HG03108 (cell line): ENCODE data around the gene KANK2.

Experiments used
- ATAC-seq: cut with Tn5 transposase; IDR thresholded peaks from one replicate; pipeline ENCODE4 v1.9.1; 2021; ENCODE audit warnings: moderate library complexity; ENCODE audit not compliant: unreplicated experiment

The KANK2 gene

GRCh38 chr19:11226716-11227166 lies 29.4 kb upstream of the KANK2 start:
- no peak for ATAC-seq

DNA sequence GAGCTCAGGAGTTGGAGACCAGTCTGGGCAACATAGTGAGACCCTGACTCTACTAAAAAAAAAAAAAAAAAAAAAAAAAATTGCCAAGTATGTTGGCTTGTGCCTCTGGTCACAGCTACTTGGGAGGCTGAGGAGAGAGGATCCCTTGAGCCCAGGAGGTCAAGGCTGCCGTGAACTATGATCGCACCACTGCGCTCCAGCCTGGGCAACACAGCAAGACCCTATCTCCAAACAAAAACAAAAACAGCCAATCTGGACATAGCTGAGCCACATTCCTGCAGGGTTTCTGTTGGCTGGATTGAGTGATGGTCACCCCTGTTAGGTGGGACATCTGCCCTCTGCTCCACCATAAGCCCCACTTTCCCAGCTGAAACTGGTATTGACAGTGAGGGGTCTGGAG lies 28.5 kb upstream of the KANK2 start:
- ATAC-seq: no peak

DNA sequence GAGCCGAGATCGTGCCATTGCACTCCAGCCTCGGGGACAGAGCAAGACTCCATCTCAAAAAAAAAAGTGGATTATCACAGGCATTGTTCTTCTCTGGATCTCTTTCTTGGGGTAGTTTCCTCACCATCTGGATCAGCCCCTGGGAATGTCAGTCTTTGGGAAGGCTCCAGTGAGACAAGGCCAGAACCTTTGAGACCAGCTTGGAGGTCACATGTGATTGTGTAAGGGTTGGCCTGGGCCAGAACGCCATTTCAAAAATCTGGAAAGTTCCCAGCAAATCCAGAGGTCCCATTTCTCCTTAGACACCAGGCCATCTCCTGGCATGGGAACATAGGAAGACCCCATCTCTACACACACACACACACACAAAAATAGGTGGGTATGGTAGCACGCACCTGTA lies 27.8 kb upstream of the KANK2 start:
- ATAC-seq: no peak

DNA sequence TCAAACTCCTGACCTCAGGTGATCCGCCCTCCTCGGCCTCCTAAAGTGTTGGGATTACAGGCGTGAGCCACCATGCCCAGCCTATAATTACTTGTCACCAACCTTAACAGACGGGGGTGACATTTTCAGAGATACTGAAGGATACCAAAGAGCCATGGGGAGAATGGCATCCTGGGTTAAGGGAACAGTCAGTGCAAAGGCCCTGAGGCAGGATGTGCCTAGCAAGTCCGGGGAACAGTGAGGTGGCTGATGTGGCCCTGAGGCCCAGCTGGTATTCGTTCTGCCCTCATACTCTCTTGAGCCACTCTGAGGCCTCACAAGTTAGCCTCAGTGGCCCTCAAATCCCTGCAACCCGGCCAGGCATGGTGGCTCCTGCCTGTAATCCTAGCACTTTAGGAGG lies 27.1 kb upstream of the KANK2 start:
- ATAC-seq: no peak

GRCh38 chr19:11223200-11223599 lies 25.9 kb upstream of the KANK2 start:
- ATAC-seq: no peak

DNA sequence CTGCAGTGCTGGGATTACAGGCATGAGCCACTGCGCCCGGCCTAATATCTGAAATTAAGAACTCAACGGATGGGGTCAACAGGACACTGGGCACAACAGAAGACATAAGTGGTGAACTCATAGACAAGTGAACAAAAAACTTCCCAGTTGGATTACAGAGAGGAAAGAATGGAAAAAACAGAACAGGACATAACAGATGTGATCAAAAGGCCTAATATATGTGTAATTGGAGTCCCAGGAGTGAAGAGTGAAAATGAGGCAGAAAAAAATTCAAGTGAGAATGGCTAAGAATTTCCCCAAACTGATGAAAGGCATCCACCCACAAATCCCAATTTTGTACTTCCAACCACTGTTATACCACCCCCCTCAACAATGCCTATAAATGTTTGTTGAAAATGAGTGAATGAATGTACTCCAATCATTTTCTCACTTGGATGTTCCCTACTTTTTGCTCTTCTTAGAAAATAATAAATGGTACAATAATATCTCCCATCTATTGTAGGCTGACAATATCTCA lies 23.8 kb upstream of the KANK2 start:
- no peak for ATAC-seq

DNA sequence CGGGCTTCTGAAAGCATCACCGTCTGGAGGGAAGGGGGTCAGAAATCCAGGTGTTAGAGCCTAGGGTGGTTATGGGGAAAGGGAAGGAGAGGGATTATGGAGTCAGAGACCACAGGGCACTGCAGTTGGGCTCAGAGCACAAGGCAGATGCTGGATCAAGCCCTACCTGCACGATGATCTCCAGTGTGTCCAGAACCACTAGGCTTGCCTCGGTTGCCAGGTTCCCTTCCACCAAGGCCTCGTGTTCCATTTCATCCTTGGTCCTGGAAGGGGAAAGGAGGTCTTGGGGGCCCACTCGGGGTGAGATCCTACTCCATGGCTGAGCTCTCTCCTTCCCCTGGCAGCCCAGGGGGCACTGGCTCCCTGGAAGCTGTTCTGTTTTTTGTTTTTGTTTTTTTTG lies 17.0 kb upstream of the KANK2 start:
- no peak for ATAC-seq

DNA sequence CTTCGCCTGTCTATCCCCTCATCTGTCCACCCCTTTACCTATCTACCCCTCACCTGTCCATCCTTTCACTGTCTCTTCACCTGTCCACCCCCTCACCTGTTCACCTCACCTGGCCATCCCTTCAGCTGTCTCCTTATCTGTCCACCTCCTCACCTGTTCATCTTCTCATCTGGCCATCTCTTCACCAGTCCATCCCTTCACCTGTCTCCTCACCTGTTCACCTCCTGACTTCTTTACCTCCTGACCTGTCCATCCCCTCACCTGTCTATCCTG lies 13.2 kb upstream of the KANK2 start:
- no peak for ATAC-seq

- ATAC-seq: no peak
Measured at GRCh38 chr19:11209839-11210655, 12.7 kb upstream of the KANK2 start.

GRCh38 chr19:11208561-11209471 lies 11.5 kb upstream of the KANK2 start:
- no peak for ATAC-seq

- ATAC-seq: no peak
Measured at GRCh38 chr19:11205939-11206570, 8.7 kb upstream of the KANK2 start.

GRCh38 chr19:11204943-11205349 lies 7.6 kb upstream of the KANK2 start:
- ATAC-seq: no peak

DNA sequence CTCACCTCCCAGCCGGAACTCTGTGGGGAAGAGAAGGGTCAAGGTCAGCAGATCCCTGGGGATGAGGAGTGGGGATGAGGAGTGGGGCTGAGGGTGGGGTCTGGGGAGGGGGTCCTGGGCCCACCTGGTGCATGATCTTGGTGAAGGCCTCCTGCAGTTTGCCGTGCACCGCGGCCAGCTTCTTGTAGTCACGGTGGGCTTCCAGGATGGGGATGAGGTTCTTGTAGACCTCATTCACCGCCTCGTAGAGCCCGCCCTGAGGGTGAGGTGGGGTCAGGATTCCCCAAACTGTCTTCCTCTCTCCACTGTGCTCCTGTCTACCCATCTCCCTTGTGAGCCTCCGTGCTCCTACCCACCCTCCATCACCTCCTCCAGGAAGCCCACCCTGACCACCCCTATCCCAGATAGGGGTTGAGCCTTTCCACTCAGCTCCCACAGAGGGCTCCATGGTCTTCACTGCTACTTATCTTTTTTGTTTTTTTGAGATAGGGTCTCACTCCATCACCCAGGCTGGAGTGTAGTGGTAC lies 6.8 kb upstream of the KANK2 start:
- ATAC-seq: no peak

DNA sequence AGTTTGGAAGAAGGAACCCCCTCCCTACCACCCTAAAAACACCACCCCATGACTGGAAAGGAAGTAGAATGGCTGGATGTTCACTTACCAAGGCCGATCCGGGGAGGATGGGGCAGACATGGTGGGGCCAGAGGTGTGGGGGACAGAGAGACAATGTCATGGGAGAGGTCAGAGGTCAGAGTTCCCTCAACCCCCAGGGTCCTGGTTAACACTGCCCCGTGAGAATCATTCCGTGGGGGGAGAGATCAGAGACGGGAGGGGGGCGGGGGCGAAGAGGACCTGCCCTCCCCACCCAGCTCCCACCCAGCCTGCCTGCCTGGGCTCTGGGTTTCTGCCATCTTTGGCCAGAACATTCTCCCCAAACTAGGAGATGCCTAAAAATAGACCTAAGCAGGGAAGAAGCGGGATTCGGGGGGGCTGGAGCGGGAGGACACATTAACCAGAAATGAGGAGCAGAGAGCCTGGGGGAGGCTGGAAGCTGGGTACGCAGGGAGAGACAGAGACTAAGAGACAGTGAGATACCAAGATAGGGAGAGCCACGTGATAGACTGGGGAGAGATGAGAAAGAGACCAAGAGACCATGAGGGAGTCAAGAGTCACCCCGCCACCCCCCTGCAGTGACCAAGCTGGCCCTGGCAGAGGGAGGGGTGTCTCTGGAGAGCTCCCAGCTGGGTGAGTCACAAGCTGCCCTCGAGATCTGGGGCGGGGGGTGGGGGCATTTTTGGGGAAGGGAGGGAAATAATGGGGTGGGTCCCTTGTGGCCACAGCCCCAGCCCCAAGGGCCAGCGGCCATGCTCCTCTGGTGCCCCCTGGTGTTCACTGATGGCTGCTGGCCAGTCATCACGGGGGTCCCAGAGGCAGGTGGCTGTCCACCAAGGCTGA lies 6.1 kb upstream of the KANK2 start:
- no peak for ATAC-seq

- no peak for ATAC-seq
Measured at GRCh38 chr19:11202488-11203193, 5.3 kb upstream of the KANK2 start.

- ATAC-seq: no peak
Measured at GRCh38 chr19:11201791-11202190, 4.4 kb upstream of the KANK2 start.

DNA sequence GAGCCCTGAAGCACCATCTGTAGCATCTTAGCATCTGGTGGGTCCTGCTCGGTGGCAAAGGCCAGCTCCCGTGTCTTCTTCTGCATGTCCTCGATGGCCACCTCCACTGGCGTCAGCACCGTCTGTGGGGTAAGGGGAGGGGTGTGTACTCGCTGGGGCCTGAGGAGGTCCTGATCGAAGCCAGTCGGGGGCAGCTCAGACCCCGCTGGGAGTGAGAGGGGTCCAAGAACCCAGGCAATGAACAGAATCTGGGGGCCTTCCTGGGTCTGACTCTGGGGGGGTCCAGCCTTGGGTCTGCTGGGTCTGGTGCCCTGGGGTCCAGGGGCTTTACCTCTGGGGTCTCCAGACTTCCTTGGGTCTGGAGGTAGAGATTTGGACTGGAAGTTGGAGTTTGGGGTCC lies 3.6 kb upstream of the KANK2 start:
- no peak for ATAC-seq

DNA sequence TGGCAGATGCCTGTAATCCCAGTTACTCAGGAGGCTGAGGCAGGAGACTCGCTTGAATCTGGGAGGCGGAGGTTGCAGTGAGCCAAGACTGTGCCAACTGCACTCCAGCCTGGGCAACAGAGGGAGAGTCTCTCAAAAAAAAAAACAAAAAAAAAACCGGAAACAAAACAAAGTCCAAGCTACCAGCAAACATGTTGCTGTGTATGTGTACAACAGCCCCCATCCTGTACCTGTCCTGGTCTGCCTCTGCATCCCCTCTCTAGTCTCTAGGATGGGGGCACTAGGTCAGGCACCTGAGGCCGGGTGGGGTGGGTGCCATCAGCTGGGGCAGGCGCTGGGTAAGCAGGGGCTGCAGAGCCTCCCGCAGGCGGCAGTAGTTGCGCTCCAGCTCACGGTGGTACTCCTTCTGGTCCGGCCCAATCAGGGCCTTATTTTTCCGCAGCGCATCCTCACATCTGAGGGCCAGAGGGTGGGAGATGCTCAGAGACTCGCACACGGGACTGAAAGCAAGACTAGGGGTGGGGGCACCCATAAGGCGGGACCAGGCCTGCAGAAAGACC lies 2.8 kb upstream of the KANK2 start:
- no peak for ATAC-seq

GRCh38 chr19:11199517-11199916 lies 2.2 kb upstream of the KANK2 start:
- no peak for ATAC-seq
